HUES48 (cell line): Measurements from ENCODE around the gene LILRB3.
"Not testable (repeated sequence)": the region's sequence is repeated elsewhere in the genome, so short reads cannot be mapped to it uniquely, and the experiment has no call there.

ENCODE experiments used
- H3K27ac ChIP-seq: one replicate; pipeline ENCODE4 v1.7.0; 2013; ENCODE audit warnings: low read depth, low read length, inconsistent platforms
- H3K27me3 ChIP-seq: 2 replicates; pipeline ENCODE4 v1.6.1; 2013; ENCODE audit warnings: mild to moderate bottlenecking, low read length; ENCODE audit not compliant: control insufficient read depth, insufficient read depth
- H3K36me3 ChIP-seq: 2 replicates; pipeline ENCODE4 v1.6.1; 2013; ENCODE audit warnings: low read length; ENCODE audit not compliant: control insufficient read depth, insufficient read depth
- H3K4me1 ChIP-seq: 2 replicates; pipeline ENCODE4 v1.6.1; 2013; ENCODE audit warnings: mild to moderate bottlenecking, low read length; ENCODE audit not compliant: control insufficient read depth, insufficient read depth
- H3K4me3 ChIP-seq: 2 replicates; pipeline ENCODE4 v1.5.1; 2013; ENCODE audit warnings: mild to moderate bottlenecking, low read depth, low read length
- H3K9ac ChIP-seq: 2 replicates; pipeline ENCODE4 v1.6.1; 2013; ENCODE audit warnings: mild to moderate bottlenecking, low read depth, low read length, moderate library complexity
- H3K9me3 ChIP-seq: 2 replicates; pipeline ENCODE4 v1.6.1; 2013; ENCODE audit warnings: low read length; ENCODE audit not compliant: control insufficient read depth, insufficient read depth

LILRB3 gene

DNA sequence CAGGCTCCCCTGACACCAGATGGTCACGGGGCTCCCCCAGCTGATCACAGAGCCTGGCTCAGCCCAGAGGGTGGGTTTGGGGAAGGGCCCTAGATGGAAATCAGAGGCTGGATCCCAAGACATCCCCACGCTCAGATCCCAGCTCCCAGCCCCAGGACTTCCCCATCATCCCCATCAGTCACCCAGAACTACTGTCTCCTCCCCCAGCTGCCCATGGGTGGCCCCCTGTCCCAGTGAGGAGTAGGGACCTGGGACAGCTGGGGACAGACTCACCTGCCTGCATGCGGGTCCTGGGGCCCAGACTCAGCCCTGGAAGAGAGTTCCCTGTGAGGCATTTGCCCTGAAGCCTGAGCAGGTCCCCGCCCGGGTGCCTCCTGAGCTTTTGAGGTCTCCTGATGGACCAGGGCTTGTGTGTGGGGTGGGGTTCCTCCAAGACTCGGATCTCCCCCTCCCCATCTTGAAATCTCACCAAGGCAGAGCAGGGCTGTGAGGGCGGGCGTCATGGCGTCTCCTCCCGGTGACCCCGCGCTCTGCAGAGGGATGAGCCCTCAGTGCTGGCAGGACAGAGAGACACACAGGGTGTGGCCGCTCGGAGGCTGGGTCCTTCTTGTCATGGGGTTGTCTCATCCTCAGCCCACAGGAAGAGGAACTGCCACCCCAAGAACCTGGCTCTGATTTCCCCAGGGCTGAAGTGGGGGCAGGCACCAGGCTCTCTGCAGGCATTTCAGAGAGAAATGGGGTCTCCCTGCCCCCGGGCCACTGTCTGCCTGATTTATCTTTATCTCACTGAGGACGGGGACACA, at the start of gene LILRB3:
TSS of gene LILRB3 (minus strand) at position 534 of the 803 bp plus-strand sequence. CDS start at position 503, 31 bp downstream.
- not testable (repeated sequence) for H3K27me3 ChIP-seq, H3K9ac ChIP-seq, H3K4me1 ChIP-seq, H3K27ac ChIP-seq, H3K4me3 ChIP-seq, H3K9me3 ChIP-seq, H3K36me3 ChIP-seq

- H3K27me3 ChIP-seq, H3K36me3 ChIP-seq, H3K4me1 ChIP-seq, H3K4me3 ChIP-seq, H3K27ac ChIP-seq, H3K9me3 ChIP-seq, H3K9ac ChIP-seq: not testable (repeated sequence)
Observed at GRCh38 chr19:54272181-54272580, 49.4 kb upstream of the LILRB3 start.

DNA sequence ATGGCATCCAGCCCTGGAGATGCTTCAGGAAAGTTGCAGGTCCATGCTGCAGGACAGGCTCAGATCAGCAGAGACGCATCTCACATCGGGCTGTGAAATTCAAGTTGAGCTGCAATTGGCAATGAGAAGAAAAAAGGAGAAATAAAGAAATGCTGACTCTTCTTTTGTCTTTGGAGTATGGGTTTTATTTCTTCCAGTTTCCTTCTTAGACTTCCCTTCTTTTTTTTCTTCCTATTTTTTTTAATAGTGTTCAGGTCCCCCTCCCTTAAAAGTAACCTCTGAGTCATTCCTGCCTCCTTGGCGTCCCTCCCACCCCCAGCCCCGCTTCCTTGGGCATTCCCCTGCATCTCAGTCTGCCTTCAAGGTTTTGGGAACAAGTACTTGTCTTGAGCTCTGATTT, 48.8 kb upstream of the LILRB3 start:
- H3K27ac ChIP-seq, H3K9ac ChIP-seq, H3K4me1 ChIP-seq, H3K9me3 ChIP-seq, H3K4me3 ChIP-seq, H3K27me3 ChIP-seq, H3K36me3 ChIP-seq: not testable (repeated sequence)

DNA sequence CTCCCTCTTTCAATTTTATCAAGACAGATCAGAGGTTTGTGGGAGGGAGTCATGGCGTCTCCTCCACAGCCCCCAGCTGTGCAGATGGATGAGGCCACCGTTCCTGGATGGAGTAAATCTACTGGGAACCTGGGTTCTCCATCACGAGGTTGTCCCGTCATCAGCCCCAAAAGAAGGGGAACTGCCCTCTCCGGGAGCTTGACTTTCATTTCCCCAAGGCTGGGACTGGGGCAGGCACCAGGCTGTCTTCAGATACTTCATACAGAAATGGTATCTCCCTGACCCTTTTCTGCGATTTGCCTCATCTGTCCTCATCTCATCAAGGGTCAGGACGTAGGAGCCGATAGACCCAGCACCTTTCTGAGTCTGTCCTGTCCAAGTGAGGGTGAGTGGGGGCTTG, 48.3 kb upstream of the LILRB3 start:
- H3K36me3 ChIP-seq = no peaks in the 10 kb centered on the region
- H3K9me3 ChIP-seq = no peaks in the 10 kb centered on the region
- H3K27ac ChIP-seq = no peak overlapping the region
- no peaks in the 10 kb centered on the region; the same call in 1 of the 2 replicates for H3K27me3 ChIP-seq
- H3K4me1 ChIP-seq = no peaks in the 10 kb centered on the region
- no peak overlapping the region for H3K9ac ChIP-seq
- no peak overlapping the region for H3K4me3 ChIP-seq

GRCh38 chr19:54268936-54269335, 46.1 kb upstream of the LILRB3 start:
- Histone ChIP-seq H3K9me3 (no peaks in the 10 kb centered on the region), H3K9ac (no peak overlapping the region), H3K27me3 (no peaks in the 10 kb centered on the region; the same call in 1 of the 2 replicates), H3K4me1 (no peaks in the 10 kb centered on the region), H3K36me3 (no peaks in the 10 kb centered on the region), H3K27ac (no peak overlapping the region), H3K4me3 (no peak overlapping the region)

GRCh38 chr19:54266133-54266532, 43.3 kb upstream of the LILRB3 start:
- Histone ChIP-seq H3K4me1 (no peaks in the 10 kb centered on the region), H3K9me3 (no peaks in the 10 kb centered on the region), H3K27ac (no peak overlapping the region), H3K36me3 (no peaks in the 10 kb centered on the region), H3K9ac (no peak overlapping the region), H3K4me3 (no peak overlapping the region), H3K27me3 (no peaks in the 10 kb centered on the region; the same call in none of the 2 replicates)

- no peak overlapping the region for H3K4me3 ChIP-seq
- H3K27me3 ChIP-seq = no peaks in the 10 kb centered on the region; the same call in 1 of the 2 replicates
Observed at GRCh38 chr19:54262470-54262869, 39.7 kb upstream of the LILRB3 start.

DNA sequence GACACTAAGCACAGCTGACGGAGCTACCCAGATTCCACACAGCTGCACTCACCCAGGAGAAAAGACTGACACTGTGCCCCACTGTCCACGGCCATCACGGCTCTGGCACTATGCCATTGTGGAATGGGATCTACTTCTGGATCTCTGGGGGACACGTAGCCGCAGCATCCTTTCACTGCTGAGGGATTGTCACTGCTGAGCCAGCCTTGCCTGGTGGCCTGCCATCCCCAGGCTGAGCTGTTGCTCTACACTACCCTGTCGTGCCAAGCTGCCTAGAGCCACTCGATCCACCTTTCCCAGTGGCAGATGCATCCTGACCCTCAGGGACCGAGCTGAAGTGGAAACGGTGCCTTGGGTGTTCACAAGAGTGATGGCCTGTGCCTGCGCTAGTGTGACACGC, 39.3 kb upstream of the LILRB3 start:
- Histone ChIP-seq H3K4me3 (no peak overlapping the region), H3K9ac (no peak overlapping the region), H3K9me3 (no peaks in the 10 kb centered on the region), H3K27me3 (no peaks in the 10 kb centered on the region; the same call in 1 of the 2 replicates), H3K36me3 (no peaks in the 10 kb centered on the region), H3K27ac (no peak overlapping the region), H3K4me1 (no peaks in the 10 kb centered on the region)

More at GRCh38 chr19:54262470-54262869, 39.7 kb upstream of the LILRB3 start:
- Histone ChIP-seq H3K27ac (no peak overlapping the region), H3K4me1 (no peaks in the 10 kb centered on the region), H3K9me3 (no peaks in the 10 kb centered on the region), H3K36me3 (no peaks in the 10 kb centered on the region), H3K9ac (no peak overlapping the region)

DNA sequence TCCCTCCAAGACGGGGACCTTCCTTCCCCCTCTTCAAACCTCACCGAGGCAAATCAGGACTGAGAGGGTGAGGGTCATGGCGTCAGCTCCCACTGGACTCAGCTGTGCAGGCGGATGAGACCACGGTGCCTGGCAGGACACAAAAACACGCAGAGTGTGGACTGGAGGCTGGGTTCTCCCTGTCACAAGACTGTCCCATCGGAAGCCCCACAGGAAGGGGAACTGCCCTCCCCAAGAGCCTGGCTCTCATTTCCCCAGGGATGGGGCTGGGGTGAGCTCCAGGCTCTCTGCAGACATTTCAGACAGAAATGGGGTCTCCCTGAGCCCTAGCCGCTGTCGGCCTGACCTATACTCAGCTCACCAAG, 34.3 kb upstream of the LILRB3 start, which contains the start of gene LILRB5:
TSS of gene LILRB5 (minus strand) at position 158 of the 365 bp plus-strand sequence. CDS start at position 78, 80 bp downstream.
- H3K27ac ChIP-seq = no peak within 1 kb of the TSS
- peaks cover 7% of the 10 kb centered on the region; the same call in 1 of the 2 replicates for H3K4me1 ChIP-seq
- no peak within 1 kb of the TSS for H3K9ac ChIP-seq
- H3K9me3 ChIP-seq = no peaks in the 10 kb centered on the region
- H3K36me3 ChIP-seq = no peaks in the 10 kb centered on the region
- no peaks in the 10 kb centered on the region; the same call in 1 of the 2 replicates for H3K27me3 ChIP-seq
- H3K4me3 ChIP-seq = no peak within 1 kb of the TSS

DNA sequence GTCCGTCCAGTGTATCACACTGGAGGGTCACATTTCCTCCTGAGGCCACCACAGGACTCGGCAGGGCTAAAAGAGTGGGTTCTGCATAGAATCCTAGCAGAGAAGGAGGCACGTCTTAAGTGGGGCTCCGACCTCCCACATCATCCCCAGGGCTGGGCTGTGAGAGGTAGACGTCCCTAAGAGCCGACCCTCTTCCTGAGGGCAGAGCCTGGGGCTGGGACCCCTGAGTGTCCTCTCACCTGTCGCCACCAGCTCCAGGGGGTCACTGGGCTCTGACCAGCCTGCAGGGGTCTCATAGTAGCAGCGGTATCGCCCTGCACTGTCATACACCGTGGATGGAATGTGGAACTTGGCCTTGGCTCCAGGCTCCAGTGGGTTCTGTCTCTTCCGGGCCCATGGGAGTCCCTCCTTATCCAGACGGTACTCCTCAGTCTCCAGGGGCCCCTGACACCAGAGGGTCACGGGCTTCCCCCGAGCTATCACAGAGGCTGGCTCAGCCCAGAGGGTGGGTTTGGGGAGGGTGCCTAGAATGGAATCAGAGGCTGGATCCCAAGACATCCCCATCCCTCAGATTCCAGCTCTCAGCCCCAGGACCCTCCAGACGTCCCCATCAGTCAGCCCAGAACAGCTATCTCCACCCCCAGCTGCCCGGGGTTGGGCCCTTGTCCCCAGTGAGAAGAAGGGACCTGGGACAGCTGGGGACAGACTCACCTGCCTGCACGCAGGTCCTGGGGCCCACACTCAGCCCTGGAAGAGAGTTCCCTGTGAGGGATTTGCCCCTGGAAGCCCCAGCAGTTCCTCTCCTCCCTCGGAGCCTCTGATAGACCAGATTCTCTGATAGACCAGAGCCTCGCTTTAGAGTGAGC, 33.7 kb upstream of the LILRB3 start:
- H3K27ac ChIP-seq = no peak overlapping the region
- H3K9me3 ChIP-seq = no peaks in the 10 kb centered on the region
- H3K4me3 ChIP-seq = no peak overlapping the region
- H3K27me3 ChIP-seq = no peaks in the 10 kb centered on the region; the same call in 1 of the 2 replicates
- H3K36me3 ChIP-seq = no peaks in the 10 kb centered on the region
- peaks cover 7% of the 10 kb centered on the region; the same call in 1 of the 2 replicates for H3K4me1 ChIP-seq
- no peak overlapping the region for H3K9ac ChIP-seq
